Stimulated activated CD4-positive, alpha-beta T cell treated with anti-CD3 and anti-CD28 coated beads, Interleukin-12 subunit alpha, Interleukin-12 subunit beta, amount 100 ng/mL, for 24 hours (primary cell): Measurements from ENCODE around the gene PREX1.

Experiments
- DNase-seq, 2 experiments: peaks; one replicate each; pipeline ENCODE4 v3.0.0-alpha.2; 2020; ENCODE audit warnings: low read depth in 2 of 2

PREX1 gene

DNA sequence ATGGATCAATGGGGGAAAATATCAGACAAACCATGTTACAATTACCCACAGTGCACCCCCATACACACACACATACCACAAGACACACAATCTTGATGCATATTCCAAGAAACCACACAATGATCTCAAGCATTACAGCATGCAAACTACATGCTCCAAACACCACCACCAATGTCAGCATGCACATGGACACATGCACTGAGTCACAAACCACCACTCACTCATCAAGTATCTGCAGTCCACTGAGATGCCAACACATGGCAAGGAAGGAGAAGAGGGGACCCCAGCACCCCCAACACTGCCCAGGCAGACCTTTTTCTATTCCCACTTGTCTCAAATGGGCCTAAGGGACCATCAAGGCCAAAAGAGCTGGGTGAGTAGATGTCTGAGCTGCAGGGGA, 91.6 kb downstream of the PREX1 start:
- DNase-seq: no peak

DNA sequence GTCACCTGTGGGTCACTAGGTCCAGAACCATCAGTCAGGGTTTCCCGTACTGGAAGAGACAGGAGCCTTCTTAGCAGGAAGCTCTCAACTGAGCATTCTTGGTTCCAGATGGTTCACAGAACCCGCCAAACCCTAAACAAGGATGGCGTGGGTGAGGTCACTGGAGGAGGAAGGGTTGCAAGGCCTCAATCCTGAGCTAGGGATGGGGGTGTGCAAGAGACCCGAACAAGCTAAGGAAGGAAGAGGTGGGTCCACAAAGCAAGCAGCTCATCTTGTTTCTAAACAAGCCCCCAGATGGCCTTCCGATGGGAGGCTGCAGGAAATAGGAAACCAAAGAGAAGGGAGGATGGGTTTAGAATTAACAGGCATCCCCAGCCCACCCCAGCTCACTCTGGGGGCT, 92.7 kb downstream of the PREX1 start:
- no peak for DNase-seq

DNA sequence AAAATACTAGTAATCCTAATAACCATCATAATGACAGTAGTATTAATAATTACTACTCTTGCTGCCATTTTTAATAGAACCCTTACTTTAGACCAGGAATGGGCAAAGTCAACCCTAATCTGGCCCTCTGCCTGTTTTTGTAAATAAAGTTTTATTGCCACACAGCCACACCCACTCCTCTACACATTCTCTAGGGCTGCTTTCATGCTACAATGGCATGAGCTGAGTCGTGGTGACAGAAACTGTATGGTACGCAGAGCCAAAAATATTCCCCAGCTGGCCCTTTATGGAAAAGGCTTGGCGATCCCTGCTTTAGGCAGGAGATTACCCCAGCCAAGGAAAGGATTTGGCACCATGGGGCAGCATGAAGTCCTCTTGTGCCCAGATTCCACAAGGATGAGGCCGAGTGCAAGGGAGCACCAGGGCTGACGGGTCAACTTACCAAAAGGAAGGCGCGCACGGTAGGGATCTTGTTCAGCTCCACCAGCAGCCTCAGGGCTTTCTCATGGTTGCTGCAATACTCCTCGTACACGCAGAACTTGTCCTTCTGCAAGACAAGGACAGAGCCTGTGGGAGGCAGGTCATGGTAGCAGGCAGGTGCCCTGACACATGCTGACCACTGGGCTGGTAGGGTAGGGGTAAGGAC, 93.6 kb downstream of the PREX1 start:
- DNase-seq: no peak

DNA sequence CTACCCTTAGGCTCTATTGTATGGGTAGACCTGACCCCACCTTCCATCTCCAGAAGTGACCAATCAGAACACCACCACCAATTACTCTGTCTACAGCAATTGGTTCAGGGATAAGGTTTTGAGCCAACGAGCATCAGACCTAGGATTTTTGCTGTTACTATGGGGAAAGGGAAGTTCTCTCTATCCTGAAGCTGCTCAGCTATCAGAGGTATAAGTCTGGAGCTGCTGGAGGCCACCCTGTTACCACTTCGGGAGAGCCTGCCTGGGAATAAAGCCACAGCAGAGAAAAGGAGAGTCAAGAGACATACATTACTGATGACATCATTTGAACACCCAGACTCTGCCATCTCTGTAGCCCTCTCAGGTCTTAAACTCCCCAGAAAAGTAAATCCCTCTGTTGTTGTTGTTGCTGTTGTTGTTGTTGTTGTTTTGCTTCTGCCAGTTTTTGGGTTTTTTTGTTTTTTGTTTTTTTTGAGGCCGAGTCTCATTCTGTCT, 94.5 kb downstream of the PREX1 start:
- DNase-seq: no peak

DNA sequence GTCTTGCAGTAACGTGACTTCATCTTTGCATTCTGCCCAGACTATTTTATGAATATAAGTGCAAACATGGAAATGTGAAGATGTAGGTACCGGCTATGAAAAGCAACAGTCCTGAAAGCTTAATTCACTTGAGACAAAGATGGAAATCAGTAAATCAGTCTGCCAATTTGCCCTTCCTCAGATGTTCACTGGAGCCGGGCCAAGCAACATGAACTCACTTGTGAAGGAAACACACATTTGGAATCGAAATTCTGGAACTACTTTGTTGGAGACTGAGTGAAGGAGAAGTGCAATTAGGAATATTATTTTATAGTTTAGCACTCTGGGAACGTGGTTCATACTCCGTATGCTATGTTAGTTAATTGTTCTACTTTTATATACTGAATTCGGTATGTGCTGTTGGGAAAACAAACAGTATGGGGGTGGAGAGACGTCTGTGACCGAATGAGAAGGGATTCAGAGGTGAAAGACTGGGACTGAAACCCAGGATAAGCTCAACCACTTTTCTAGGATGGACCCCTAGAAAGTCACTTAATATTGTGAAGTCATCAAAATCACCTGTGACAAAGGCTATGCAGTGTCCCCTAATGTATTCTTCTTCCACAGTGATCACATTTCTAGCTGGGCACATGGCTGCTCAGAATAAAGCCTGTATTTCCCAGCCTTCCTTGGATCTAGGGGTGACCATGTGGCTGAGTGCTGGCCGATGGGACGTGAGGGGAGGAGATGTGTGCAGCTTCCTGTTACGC, 95.5 kb downstream of the PREX1 start:
- no peak for DNase-seq

DNA sequence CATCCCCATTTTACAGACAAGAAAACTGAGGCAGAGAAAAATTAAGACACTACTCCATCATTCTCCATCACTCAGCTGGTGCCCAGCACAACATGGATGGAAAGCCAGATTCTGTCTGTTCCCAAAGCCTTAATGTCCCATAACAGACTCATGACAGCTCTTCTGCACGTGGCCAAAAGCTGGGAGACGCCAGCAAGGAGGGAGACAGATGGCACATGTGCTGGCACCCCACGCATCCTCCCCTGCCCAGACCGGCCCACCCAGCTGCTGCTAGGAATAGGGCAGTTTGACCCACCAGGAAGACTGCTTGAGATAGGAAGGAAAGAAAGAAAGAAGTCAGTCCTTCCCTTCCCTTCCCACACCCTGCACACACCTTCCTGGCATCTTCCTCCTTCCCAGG, 96.3 kb downstream of the PREX1 start:
- DNase-seq: no peak

DNA sequence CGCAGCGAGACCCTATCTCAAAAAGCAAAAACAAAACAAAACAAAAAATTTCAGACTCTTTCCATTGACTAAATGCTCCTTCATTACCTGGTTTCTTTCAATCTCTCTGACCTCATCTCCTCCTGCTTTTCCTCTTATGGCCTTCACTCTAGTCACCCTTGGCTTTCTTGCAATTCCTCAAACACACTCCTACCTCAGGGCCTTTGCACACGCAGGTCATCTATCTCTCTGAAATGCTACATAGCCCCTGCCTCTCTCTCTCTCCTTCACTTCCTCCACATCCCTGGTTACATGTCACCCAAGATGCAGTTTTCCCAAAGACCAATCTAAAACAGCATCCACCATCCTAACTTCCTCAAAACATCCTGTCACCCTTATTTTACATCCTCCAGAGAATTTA, 96.8 kb downstream of the PREX1 start:
- DNase-seq: no peak

DNA sequence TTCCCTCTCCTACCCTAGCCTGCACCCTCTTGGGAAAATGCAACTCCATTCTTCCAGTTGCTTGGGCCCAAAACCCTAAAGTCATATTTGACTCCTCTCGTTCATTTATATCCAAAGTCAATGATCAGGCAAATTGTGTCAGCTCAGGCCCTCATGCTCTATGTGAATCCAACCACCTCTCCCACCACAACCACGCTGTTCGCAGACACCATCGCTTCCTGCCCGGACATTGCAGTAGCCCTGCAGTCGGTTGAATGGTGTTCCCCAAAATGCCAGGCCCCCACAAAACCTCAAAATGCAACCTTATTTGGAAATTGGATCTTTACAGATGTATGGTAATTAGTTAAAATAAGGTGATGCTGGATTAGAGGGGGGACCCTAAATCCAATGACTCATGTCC, 98.3 kb downstream of the PREX1 start:
- no peak for DNase-seq

DNA sequence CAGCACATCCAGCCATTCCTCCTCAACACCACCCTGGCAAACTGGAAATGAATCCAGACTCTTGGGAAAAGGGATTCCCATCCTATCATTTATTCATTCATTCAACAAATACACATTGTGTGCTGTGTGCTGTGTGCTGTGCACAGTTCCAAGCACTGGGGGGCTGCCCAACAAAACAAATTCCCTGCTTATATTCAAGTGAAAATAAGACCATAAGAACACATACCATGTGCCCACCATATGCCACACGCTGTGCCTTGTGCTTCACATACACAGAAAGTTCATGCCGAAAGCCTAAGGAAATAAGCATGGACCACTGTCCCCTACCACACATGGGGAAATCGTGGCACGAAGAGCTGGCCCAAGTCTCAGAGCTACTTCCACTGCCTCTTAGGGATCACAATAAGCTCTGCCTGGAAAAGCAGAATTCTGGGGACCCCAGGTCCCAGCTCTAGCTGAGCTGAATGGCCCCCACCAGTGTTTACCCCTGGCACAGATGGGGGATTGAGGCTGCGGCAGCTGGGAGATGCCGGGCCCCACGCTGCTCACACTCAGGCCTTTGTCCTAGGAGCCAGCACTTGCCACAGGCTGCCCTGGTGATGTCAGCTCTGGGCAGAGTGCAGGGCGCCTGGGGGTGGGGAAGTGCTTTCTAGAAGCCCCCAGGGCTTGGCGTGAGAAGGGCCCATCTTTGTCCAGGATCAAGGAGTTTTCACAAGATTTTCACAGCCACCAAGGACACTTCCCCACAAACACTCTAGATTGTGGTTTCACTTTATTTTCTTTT, 99.6 kb downstream of the PREX1 start:
- no peak for DNase-seq

DNA sequence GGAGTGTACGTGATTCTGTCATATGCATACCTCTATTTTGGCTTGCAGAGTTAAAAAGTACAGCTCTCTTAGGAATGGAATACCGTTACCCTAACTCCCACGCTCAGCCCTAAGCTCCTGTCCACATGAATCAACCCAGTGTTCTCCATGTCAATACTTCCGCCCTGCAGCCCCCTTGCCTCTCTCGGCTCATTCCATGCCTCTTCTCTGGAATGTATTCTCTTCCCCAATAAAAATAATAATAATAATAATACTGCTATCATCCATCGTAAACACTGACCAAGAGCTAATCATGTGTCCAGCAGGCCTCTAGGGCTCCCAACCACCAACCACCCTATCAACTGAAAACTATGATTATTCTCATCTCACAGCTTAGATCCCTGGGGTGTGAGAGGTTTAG, 100.6 kb downstream of the PREX1 start:
- DNase-seq: no peak

DNA sequence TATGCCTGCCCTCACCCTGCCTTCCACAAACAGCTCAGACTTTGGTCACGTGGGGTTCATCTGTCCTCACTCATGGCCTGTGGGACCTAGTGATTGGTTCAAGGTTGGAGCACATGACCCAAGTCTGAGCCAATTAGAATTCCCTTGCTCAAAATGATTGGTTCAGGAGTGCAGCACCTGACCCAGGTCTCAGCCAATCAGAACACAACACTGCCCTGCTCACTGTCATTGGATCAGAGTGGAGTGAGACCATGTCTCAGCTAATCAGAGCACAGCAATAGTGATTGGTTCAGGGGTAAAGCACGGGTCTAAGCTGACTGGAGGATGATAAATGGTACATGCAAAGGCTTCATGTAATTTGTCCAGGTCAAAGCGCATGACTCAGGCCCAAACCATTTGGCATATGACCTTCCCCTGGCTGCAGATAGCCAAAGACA, 102.2 kb downstream of the PREX1 start:
- no peak for DNase-seq

DNA sequence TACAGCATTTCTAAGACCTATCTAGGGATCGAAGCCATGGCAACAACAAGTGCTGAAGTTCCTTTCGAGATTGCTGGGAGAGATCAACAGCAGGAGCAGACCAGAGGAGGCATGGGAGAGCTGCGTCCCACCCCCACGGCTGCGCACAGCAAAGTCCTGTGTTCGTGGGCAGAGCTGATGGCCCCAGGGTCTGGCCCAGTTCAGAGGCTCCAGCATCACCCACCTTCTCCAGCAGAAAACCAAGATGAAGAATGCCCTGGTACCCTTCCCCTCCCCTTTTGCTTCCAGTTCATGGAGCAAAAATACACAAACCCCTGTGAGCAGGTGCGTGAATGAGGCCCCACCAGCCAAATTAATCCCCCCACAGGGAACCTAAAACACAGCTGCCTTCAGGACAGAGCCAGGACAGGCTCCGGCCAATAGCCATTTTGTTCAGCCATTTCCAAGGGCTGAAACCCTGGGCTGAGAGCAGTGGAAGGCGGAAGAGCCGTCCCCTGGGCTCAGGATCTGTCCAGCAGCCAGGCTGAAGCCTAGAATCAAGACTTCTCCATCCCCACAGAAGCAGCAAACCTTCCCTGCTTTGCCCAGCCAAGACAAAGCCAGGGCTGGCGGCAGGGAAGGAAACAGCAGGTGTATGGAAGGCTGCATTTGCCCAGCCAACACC, 102.8 kb downstream of the PREX1 start:
- DNase-seq: no peak

DNA sequence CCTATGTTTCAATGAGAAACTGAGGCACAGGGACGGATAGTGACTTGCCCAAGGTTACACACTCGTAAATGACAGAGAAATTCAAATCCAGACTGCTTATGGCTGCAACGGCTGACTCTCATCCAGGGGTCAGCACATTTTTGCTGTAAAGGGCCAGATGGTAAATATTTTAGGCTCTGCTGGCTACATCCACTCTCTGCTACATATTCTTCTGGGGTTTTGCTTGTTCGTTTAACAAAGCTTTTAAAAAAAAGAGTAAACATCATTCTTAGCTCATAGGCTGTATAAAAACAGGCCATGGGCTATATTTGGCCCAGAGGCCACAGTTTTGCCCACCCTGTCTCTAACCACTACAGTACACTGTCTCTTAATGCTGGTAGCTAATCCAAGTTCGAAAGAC, 103.4 kb downstream of the PREX1 start:
- DNase-seq: no peak

DNA sequence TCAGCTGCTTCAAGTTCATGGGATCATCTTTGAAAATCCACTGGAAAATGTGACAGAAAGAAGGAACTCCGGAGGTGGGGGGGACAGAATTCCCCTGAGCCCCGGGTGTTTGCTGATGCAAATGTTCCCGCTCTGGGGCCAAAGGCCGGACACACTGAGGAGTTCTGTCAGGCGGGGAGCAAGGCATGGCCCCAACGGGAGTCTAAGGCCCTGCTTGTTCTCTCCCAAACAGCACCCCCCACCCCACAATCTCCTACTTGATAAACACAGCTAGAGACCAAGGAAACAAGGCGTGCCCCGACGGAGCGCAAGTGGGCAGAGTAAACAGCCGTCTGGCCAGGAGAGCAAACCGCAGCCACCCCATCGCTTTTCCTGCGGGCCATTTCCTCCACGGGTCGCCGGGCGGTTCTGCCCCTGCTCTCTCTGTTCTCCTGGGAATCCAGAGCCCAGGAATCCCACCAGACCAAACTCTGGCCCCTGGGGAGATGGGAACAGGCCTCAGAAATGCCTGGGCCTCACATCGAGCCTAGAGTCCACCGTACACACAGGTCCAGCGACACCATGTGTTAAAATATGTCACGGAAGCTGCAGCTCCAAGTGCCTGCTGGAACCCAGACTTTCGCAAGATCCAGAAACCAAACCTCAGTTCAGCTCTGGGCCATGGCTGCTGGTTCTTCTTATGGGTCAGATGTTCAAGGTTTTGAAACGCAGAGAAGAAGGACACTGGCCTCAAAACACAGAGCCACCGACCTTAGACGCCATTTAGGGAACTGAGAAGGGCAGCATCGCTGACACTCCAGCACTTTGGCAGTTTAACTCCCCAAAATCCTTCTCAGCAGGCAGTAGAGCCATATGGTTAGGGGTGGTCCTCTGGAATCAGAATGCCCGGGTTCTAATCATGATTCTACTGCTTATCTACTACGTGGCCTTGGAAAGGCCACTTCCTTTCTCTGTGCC, 104.2 kb downstream of the PREX1 start:
- DNase-seq: no peak

DNA sequence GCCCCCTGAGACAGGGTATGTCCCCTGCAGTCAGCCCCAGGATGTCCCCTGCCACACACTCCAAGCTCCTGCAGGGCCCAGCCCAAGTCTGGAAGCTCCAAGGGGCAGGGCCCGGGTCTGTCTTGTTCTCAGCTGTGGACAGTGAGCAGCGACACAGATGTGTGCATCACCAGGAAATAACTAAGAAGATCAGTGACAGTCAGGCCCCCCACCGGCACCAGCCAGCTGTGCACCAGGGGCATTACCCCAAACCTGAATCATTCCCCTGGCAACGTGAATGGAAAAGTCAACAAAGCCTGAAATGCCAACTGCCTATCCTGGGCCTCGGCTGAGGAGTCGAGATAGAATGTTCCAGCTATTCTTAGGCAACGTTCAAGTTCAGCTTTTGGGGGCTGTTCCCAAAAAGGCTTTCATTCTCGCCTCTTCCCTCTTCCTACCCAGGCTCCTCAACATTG, 105.0 kb downstream of the PREX1 start:
- DNase-seq: no peak

DNA sequence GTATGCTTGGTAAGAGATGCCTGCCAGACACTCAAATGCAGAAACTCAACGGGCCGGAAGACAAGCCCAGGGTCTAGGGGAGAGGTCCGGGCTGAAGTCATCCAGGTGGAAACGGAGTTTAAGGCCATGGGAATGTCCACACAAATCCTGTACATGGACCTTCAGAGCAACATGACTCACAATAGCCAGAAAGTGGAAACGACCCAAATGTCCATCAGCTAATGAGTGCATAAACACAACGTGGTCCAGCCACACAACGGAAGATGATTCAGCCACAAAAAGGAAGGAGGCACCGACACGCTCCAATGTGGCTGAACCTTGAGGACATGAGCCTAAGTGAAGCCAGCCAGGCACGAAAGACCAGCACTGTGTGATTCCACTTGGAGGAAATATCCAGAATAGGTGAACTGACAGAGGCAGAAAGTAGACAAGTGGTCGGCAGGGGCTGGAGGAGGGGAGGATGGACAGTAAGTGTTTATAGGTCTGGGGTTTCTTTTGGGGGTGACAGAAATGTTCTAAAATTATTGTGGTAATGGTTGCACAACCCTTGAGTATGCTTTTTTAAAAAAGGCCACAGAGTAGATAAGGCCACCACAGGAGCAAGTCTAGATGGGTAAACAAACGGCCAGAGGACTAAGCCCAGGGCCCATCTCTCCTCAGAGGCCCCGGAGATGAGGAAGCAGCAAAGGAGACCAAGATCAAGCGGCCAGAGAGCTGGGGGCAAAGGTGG, 105.6 kb downstream of the PREX1 start:
- no peak for DNase-seq

DNA sequence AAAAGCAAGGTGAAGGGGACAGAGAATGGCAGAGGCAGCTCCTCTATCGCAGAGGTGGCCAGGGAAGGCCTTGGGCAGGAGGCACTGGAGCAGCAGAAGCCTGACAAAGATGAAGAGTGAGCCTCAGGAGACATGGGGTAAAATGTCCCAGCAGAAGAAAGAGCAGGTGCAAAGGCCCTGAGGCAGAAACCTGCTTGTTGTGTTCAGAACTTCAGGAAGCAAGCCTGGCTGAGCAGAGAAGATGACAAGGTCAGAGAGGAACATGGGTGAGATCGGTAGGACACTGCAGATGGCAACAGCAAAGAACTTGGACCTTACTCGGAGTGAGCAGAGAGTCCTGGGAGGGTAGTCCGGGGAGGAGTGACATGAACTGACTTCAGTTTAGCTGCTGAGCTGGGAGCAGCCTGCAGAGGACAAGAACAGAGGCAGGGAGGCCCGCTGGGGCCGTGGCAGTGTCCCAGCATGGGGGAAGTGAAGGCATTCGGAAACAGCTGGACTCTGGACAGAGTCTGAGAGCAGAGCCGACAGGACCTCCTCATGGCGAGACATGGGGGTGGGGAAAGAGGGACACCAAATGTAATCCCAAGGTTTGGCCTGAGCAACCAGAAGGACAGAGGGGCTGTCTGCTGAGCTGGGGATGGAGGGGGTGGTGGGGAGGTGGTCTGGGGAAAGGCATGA, 106.3 kb downstream of the PREX1 start:
- DNase-seq: no peak

DNA sequence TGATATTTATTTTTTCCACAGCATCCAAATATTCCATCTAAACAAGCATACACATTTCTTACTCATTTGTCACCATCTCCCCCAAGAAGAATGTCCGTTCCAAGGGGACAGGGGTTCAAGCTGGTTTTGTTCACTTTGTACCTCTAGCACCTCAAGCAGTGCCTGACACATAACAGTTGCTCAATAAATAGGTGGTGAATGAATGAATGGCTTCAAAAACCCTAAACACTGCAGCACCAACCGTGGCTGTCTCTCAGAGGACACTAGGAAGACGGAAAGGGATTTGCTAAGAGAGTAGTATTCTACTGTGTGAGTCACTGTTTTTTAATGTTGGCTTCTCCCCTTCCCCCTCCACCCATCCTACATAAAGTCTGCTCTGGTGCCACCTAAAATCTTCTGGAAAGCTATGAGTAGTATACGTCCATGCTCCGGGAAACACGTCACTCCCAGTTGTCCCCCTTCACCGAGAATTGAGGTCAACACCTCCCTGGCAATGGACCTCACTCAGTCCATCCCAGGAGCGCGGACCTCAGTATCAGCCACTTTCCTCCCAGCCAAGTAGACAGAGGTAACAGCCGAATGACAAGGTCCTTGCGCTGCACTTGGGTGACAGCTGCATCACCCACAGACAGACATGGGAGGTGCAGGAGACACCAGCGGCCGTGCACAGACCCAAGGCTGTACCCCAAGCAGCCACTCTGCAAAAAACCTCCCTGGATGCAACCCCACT, 107.4 kb downstream of the PREX1 start:
- no peak for DNase-seq
